ENCODE data around the gene MFSD2A. TPM values are rescaled to one million over a fixed set of nuclear protein-coding genes. Genes with fewer than 3 reads are reported as not detected.

Gene MFSD2A
- total RNA-seq, 3 donors from 2014 or later: 31.0 to 35.6 (median 31.8) TPM

- Mint-ChIP-seq H3K9me3 (no peaks in the 10 kb centered on the region), H3K4me3 (no peak overlapping the region), H3K4me1 (ENCODE audit: low read depth) (no peaks in the 10 kb centered on the region), H3K27me3 (ENCODE audit: low read depth) (no peaks in the 10 kb centered on the region), H3K36me3 (ENCODE audit: insufficient read depth) (no peaks in the 10 kb centered on the region)
- ATAC-seq (no peak), DNase-seq (no peak)
These were observed 25.9 kb upstream of the MFSD2A start for GRCh38 chr1:39928809-39929587.

- H3K9me3 Mint-ChIP-seq: no peaks in the 10 kb centered on the region
- no peaks in the 10 kb centered on the region for H3K27me3 Mint-ChIP-seq (ENCODE audit: low read depth)
- no peak for DNase-seq
- no peak overlapping the region for H3K4me3 Mint-ChIP-seq
- no peaks in the 10 kb centered on the region for H3K4me1 Mint-ChIP-seq (ENCODE audit: low read depth)
- H3K36me3 Mint-ChIP-seq (ENCODE audit: insufficient read depth): no peaks in the 10 kb centered on the region
- no peak for ATAC-seq
These were observed 20.7 kb upstream of the MFSD2A start for GRCh38 chr1:39933956-39934941.

GRCh38 chr1:39936724-39937491 is 18.0 kb upstream of the MFSD2A start:
- H3K4me1 Mint-ChIP-seq (ENCODE audit: low read depth): no peaks in the 10 kb centered on the region
- ATAC-seq (no peak), DNase-seq (no peak)
- H3K4me3 Mint-ChIP-seq: no peak overlapping the region
- H3K9me3 Mint-ChIP-seq: no peaks in the 10 kb centered on the region
- no peaks in the 10 kb centered on the region for H3K27me3 Mint-ChIP-seq (ENCODE audit: low read depth)
- H3K36me3 Mint-ChIP-seq (ENCODE audit: insufficient read depth): no peaks in the 10 kb centered on the region

- ATAC-seq: no peak
- H3K27me3 Mint-ChIP-seq (ENCODE audit: low read depth): no peaks in the 10 kb centered on the region
- no peak overlapping the region for H3K4me3 Mint-ChIP-seq
- no peaks in the 10 kb centered on the region for H3K9me3 Mint-ChIP-seq
- no peaks in the 10 kb centered on the region for H3K4me1 Mint-ChIP-seq (ENCODE audit: low read depth)
- DNase-seq: no peak
- no peaks in the 10 kb centered on the region for H3K36me3 Mint-ChIP-seq (ENCODE audit: insufficient read depth)
These were observed 16.1 kb upstream of the MFSD2A start for GRCh38 chr1:39938856-39939255.

- no peak for DNase-seq
- peaks cover 4% of the 10 kb centered on the region for H3K4me1 Mint-ChIP-seq (ENCODE audit: low read depth)
- no peak for ATAC-seq
- no peaks in the 10 kb centered on the region for H3K27me3 Mint-ChIP-seq (ENCODE audit: low read depth)
- no peaks in the 10 kb centered on the region for H3K9me3 Mint-ChIP-seq
- H3K36me3 Mint-ChIP-seq (ENCODE audit: insufficient read depth): no peaks in the 10 kb centered on the region
- no peak overlapping the region for H3K4me3 Mint-ChIP-seq
These were observed 14.7 kb upstream of the MFSD2A start for GRCh38 chr1:39940253-39940652.

GRCh38 chr1:39940980-39941871 is 13.7 kb upstream of the MFSD2A start:
- Mint-ChIP-seq H3K4me3 (no peak overlapping the region), H3K36me3 (ENCODE audit: insufficient read depth) (no peaks in the 10 kb centered on the region), H3K9me3 (no peaks in the 10 kb centered on the region), H3K4me1 (ENCODE audit: low read depth) (peaks cover 4% of the 10 kb centered on the region), H3K27me3 (ENCODE audit: low read depth) (no peaks in the 10 kb centered on the region)
- DNase-seq: no peak
- no peak for ATAC-seq

- DNase-seq: no peak
- ATAC-seq: no peak
- H3K27me3 Mint-ChIP-seq (ENCODE audit: low read depth): no peaks in the 10 kb centered on the region
- H3K9me3 Mint-ChIP-seq: no peaks in the 10 kb centered on the region
- H3K4me1 Mint-ChIP-seq (ENCODE audit: low read depth): peaks cover 4% of the 10 kb centered on the region
- no peak overlapping the region for H3K4me3 Mint-ChIP-seq
- H3K36me3 Mint-ChIP-seq (ENCODE audit: insufficient read depth): no peaks in the 10 kb centered on the region
These were observed 11.3 kb upstream of the MFSD2A start for GRCh38 chr1:39943471-39944290.

- DNase-seq (no peak), ATAC-seq (no peak)
- Mint-ChIP-seq H3K36me3 (ENCODE audit: insufficient read depth) (no peaks in the 10 kb centered on the region), H3K9me3 (no peaks in the 10 kb centered on the region), H3K4me3 (no peak overlapping the region), H3K27me3 (ENCODE audit: low read depth) (no peaks in the 10 kb centered on the region), H3K4me1 (ENCODE audit: low read depth) (peaks cover 4% of the 10 kb centered on the region)
These were observed 10.4 kb upstream of the MFSD2A start for GRCh38 chr1:39944410-39945112.

- no peak overlapping the region for H3K4me3 Mint-ChIP-seq
These were observed 8.7 kb upstream of the MFSD2A start for GRCh38 chr1:39946216-39946615.

GRCh38 chr1:39947260-39947659 is 7.7 kb upstream of the MFSD2A start:
- H3K4me1 Mint-ChIP-seq (ENCODE audit: low read depth): peaks cover 7% of the 10 kb centered on the region
- no peaks in the 10 kb centered on the region for H3K36me3 Mint-ChIP-seq (ENCODE audit: insufficient read depth)
- H3K27me3 Mint-ChIP-seq (ENCODE audit: low read depth): no peaks in the 10 kb centered on the region
- no peak overlapping the region for H3K4me3 Mint-ChIP-seq
- ATAC-seq: no peak
- DNase-seq: no peak
- no peaks in the 10 kb centered on the region for H3K9me3 Mint-ChIP-seq

More at GRCh38 chr1:39946216-39946615, 8.7 kb upstream of the MFSD2A start:
- peaks cover 7% of the 10 kb centered on the region for H3K4me1 Mint-ChIP-seq (ENCODE audit: low read depth)
- H3K36me3 Mint-ChIP-seq (ENCODE audit: insufficient read depth): no peaks in the 10 kb centered on the region
- no peaks in the 10 kb centered on the region for H3K27me3 Mint-ChIP-seq (ENCODE audit: low read depth)
- no peak for DNase-seq
- no peaks in the 10 kb centered on the region for H3K9me3 Mint-ChIP-seq
- no peak for ATAC-seq

- no peak overlapping the region for H3K4me3 Mint-ChIP-seq
- H3K4me1 Mint-ChIP-seq (ENCODE audit: low read depth): peaks cover 8% of the 10 kb centered on the region
- H3K27me3 Mint-ChIP-seq (ENCODE audit: low read depth): no peaks in the 10 kb centered on the region
- no peak for ATAC-seq
- no peaks in the 10 kb centered on the region for H3K36me3 Mint-ChIP-seq (ENCODE audit: insufficient read depth)
- no peaks in the 10 kb centered on the region for H3K9me3 Mint-ChIP-seq
- no peak for DNase-seq
These were observed 5.1 kb upstream of the MFSD2A start for GRCh38 chr1:39949891-39950290.

GRCh38 chr1:39951926-39952325 is 3.0 kb upstream of the MFSD2A start:
- no peak overlapping the region for H3K4me3 Mint-ChIP-seq
- H3K4me1 Mint-ChIP-seq (ENCODE audit: low read depth): peaks cover 17% of the 10 kb centered on the region
- no peak for DNase-seq
- H3K27me3 Mint-ChIP-seq (ENCODE audit: low read depth): no peaks in the 10 kb centered on the region
- H3K9me3 Mint-ChIP-seq: no peaks in the 10 kb centered on the region
- no peak for ATAC-seq
- peaks cover 6% of the 10 kb centered on the region for H3K36me3 Mint-ChIP-seq (ENCODE audit: insufficient read depth)

All from activated T-cell treated with anti-CD3 and anti-CD28 coated beads, Interleukin-2, amount 50 U/mL, for 4 hours (primary cell).